BJ (cell line): ENCODE data around the gene SLC1A5. TPM values are rescaled to one million over a fixed set of nuclear protein-coding genes. Genes with fewer than 3 reads are reported as not detected.

Experiments used
- CTCF ChIA-PET: fragments of 350-600 bp; formaldehyde crosslinking; extraction: SDS; loops from one replicate; lab custom pipeline; 2021; ENCODE audit warnings: antibody characterized with exemption, inconsistent platforms; lab: Yijun Ruan, JAX
- POLR2A ChIA-PET: fragments of 300-600 bp; sonication (Branson Sonifier 250); formaldehyde crosslinking; extraction: SDS; loops from one replicate; lab custom pipeline; 2021; ENCODE audit warnings: antibody characterized with exemption; lab: Charles Lee
- DNase-seq: peaks from one replicate; pipeline ENCODE4 v3.0.0-alpha.2; 2011; ENCODE audit warnings: low read depth
- H3K27me3 ChIP-seq: 2 replicates; pipeline ENCODE4 v1.6.0; 2011; ENCODE audit warnings: low read length; ENCODE audit not compliant: control insufficient read depth, insufficient read depth
- H3K36me3 ChIP-seq: 2 replicates; pipeline ENCODE4 v1.5.1; 2011; ENCODE audit warnings: low read length; ENCODE audit not compliant: control insufficient read depth, insufficient read depth
- H3K4me3 ChIP-seq: 2 replicates; pipeline ENCODE4 v1.5.1; 2011; ENCODE audit warnings: low read depth, mild to moderate bottlenecking, control low read depth, low read length
- polyA minus RNA-seq: library from RNA; depleted of rRNA, polyadenylated mRNA; stranded (reverse); fragments of >200 nt; gene quantifications from 2 replicates; pipeline ENCODE4 v1.2.3, GENCODE V29; 2011; rRNA and poly(A)+ RNA removed
- polyA plus RNA-seq: library from polyadenylated mRNA; depleted of rRNA; stranded (reverse); fragments of >200 nt; gene quantifications from 2 replicates; pipeline ENCODE4 v1.2.3, GENCODE V29; 2011; rRNA removed
- TF ChIP-seq, protein P1 (sequence below): IDR thresholded peaks from 2 replicates; pipeline ENCODE4 v1.5.1; 2011; ENCODE audit warnings: low read depth, mild to moderate bottlenecking, control low read depth, inconsistent platforms, low read length, moderate library complexity; ENCODE audit not compliant: insufficient read depth

The SLC1A5 gene
- polyA plus RNA-seq (409 and 506 TPM in 2 replicates), polyA minus RNA-seq (301 and 391 TPM in 2 replicates)

DNA sequence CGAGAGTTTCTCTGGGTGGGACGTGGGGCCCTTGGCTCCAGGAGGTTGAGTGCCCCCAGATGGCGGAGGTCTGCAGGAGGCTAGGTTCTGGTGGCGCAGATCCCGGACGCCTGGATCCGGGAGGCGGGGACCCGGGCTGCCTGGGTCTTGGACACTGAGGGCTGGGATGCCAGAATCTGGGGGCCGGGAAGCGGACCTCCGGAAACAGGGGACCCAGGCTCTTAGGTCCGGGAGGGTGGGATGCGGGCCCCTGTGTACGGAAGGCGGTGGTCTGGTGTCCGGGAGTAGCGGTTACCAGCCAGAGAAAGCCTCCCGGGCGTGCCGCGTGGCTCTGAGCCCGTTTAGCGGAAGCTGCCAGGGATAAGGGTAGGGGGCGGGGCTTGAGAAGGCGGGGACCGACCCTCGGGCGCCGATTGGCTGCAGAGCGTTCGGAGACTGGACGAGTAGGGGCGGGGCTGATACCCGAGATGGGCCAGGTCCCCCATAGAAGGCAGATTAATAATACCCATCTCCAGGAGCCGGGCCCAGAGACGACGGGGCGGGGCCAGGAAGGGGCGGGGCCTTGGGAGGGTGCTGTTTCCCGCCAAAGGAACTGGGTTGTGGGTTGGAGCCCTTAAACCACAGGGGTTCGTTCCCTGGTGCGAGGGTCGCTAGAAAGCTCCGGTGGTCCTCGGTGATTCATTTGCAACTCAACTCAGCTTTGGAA lies at the start of gene SLC1A5:
TSS of gene SLC1A5 (minus strand) at position 333 of the 706 bp plus-strand sequence. CDS start 629 bp downstream, outside the sequence.
- Histone ChIP-seq H3K36me3 (peaks cover 8% of the 10 kb centered on the region), H3K4me3 (peak within 1 kb of the TSS; percentile 95), H3K27me3 (no peaks in the 10 kb centered on the region)
- peak; percentile 75 for DNase-seq
- ChIA-PET POLR2A (no interaction called here), CTCF (interaction anchor here (1.1 to 5.5 kb wide), 6 partner anchors 9 to 225 kb away, joined by 3 to 40 read pairs (median 4); no protein-coding TSS in a partner anchor)
- TF ChIP-seq, protein P1, sequence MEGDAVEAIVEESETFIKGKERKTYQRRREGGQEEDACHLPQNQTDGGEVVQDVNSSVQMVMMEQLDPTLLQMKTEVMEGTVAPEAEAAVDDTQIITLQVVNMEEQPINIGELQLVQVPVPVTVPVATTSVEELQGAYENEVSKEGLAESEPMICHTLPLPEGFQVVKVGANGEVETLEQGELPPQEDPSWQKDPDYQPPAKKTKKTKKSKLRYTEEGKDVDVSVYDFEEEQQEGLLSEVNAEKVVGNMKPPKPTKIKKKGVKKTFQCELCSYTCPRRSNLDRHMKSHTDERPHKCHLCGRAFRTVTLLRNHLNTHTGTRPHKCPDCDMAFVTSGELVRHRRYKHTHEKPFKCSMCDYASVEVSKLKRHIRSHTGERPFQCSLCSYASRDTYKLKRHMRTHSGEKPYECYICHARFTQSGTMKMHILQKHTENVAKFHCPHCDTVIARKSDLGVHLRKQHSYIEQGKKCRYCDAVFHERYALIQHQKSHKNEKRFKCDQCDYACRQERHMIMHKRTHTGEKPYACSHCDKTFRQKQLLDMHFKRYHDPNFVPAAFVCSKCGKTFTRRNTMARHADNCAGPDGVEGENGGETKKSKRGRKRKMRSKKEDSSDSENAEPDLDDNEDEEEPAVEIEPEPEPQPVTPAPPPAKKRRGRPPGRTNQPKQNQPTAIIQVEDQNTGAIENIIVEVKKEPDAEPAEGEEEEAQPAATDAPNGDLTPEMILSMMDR, result peak; percentile 7; the same call in 1 of the 2 replicates

DNA sequence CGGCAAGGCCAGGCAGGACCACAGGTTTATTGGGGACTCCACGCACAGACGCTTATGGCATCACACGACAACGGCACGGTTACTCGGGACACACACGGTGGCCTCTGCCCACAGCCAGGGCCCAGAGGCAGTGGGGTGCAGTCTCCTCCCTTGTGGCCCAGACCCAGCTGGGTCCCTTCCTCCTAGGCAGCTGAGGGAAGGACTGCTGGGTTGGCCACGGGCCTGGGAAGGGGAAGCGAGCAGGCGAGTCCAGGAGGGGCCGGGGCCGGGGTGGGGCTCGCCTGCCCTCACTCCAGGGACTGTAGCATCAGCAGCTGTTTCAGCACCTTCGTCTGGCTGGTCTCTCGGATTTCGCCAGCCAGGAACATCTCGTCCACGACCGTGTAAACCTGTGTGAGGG lies 49.8 kb upstream of the SLC1A5 start:
- peaks cover 20% of the 10 kb centered on the region for H3K36me3 ChIP-seq
- CTCF ChIA-PET, result interaction anchor here (1.1 to 4.2 kb wide), 3 partner anchors 53 to 88 kb away, joined by 3 to 23 read pairs (median 4); no protein-coding TSS in a partner anchor

DNA sequence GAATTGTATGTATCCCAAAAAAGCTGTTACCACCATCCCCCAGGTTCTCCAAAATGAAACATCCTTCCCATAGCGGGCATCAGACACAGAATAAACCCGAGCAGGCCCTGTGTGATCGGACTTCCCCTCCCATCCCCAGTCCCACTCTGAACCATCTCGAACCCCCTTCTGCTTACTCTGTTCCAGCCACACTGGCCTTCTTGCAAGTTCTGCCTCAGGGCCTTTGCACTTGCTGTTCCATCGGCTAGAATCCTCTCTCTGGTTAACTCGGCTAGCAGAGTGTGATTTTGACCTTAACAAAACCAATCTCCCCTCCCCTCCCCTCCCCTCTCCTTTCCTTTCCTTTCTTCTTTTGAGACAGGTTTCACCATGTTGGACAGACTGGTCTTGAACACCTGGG lies 46.6 kb upstream of the SLC1A5 start:
- CTCF ChIA-PET, result interaction anchor here (1.8 kb wide), 1 partner anchor 77 kb away, joined by 6 read pairs; no protein-coding TSS in a partner anchor
- Histone ChIP-seq H3K27me3 (no peaks in the 10 kb centered on the region), H3K36me3 (peaks cover 13% of the 10 kb centered on the region), H3K4me3 (no peak overlapping the region)
- DNase-seq, result no peak
- POLR2A ChIA-PET, result no interaction called here
- TF ChIP-seq, protein P1, result no peak

More for the DNA sequence above, 49.8 kb upstream of the SLC1A5 start:
- POLR2A ChIA-PET, result no interaction called here
- TF ChIP-seq, protein P1, result no peak
- DNase-seq, result no peak
- Histone ChIP-seq H3K4me3 (no peak overlapping the region), H3K27me3 (no peaks in the 10 kb centered on the region)

DNA sequence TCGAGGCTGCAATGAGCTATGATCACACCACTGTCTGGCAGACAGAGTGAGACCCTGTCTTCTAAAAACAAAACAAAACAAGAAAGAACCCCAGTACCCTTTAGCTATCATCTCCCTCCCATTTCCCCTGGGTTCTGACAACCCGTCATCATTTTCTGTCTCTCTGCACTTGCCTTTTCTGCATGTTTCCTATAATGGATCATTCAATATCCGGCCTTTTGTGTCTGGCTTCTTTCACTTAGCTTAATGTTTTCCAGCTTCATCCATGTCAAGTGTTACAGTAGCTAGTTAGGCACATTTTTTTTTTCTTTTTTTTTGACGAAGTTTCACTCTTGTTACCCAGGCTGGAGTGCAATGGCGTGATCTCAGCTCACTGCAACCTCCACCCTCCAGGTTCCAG lies 45.7 kb upstream of the SLC1A5 start:
- H3K27me3 ChIP-seq, result no peaks in the 10 kb centered on the region
- no peak overlapping the region for H3K4me3 ChIP-seq
- TF ChIP-seq, protein P1, result no peak
- H3K36me3 ChIP-seq, result peaks cover 10% of the 10 kb centered on the region
- no peak for DNase-seq
- POLR2A ChIA-PET, result no interaction called here
- CTCF ChIA-PET, result interaction anchor here (0.6 to 1.8 kb wide), 6 partner anchors 67 to 245 kb away, joined by 3 to 6 read pairs (median 3); no protein-coding TSS in a partner anchor

DNA sequence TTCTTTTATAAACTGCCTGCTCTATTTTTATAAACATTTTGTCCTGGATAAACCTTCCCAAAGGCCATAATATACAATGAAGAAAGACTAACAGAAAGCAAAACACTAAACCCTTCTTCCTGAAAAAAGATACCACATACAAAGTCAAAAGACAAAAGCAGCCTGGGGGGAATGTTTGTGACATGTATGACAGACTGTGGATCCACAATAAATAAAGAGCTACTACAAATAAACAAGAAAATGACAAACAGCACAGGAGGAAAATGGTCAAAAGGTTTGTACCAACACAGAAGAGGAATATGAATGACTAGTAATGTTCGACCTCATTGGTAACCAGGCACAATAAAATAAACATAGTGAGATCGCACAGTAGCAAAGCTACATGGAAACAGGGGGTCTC lies 42.5 kb upstream of the SLC1A5 start:
- CTCF ChIA-PET, result interaction anchor here (0.7 to 2.0 kb wide), 5 partner anchors 8 to 137 kb away, joined by 3 to 8 read pairs (median 7); no protein-coding TSS in a partner anchor
- POLR2A ChIA-PET, result no interaction called here
- TF ChIP-seq, protein P1, result no peak
- H3K36me3 ChIP-seq, result no peaks in the 10 kb centered on the region
- no peak for DNase-seq
- no peak overlapping the region for H3K4me3 ChIP-seq
- no peaks in the 10 kb centered on the region for H3K27me3 ChIP-seq
